ENCODE measurements around the gene RAG2. TPM values are rescaled to one million over a fixed set of nuclear protein-coding genes. Genes with fewer than 3 reads are reported as not detected.
A peak's percentile ranks its signal among the peaks of the same experiment; 100 is the strongest.
"Not testable (repeated sequence)": the region's sequence is repeated elsewhere in the genome, so short reads cannot be mapped to it uniquely, and the experiment has no call there.

RAG2 gene
- total RNA-seq, 1 experiment from 2014 or later: not detected

- DNase-seq (ENCODE audit: low read depth): no peak
Observed at GRCh38 chr11:36600180-36600579, 2.1 kb upstream of the RAG2 start.

GRCh38 chr11:36596880-36597279, 1.2 kb downstream of the RAG2 start:
- DNase-seq (ENCODE audit: low read depth): no peak

- DNase-seq (ENCODE audit: low read depth): peak; percentile 95
Observed at GRCh38 chr11:36594316-36594989, 3.6 kb downstream of the RAG2 start, which contains the start of gene IFTAP. IFTAP (plus strand) TSS chr11:36594502; CDS start chr11:36610104, 15,602 bp downstream.

GRCh38 chr11:36591433-36591832, 6.6 kb downstream of the RAG2 start:
- DNase-seq (ENCODE audit: low read depth): no peak

DNA sequence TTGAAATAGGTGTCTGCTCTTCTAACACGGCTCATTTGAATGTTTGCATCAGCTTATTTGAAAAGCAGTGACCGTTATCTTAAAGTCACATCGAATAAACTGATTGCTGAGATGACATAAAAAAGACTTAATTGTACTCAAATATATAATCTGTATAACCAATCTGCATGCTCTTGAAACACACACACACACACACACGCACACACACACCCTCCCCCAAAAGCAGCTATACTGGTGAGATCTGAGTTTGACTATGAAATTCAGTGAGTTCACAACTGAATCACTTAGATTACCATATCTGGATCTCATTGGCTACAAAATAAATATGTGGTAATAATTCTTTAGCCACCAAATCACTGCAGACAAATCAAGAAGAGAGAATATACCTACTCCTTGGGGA, 7.5 kb downstream of the RAG2 start:
- DNase-seq (ENCODE audit: low read depth): no peak

DNA sequence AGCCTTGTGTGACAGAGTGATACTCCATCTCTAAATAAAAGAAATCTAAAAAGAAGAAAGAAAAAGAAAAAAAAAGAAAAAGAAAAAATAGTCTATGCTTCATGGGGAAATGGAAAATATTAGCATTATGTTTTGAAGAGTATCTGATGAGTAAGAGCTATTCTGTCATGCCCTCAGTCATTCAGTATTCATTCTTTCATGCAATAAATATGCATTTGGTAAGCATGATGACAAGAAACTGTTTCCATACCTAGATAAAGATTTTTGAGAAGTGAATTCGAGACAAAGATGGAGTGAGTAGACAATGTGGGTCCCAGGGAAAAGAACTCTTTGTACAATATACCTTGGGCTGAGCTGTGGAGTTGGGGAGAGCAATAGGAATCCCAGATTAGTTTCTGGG, 9.9 kb downstream of the RAG2 start:
- DNase-seq (ENCODE audit: low read depth): no peak

GRCh38 chr11:36586543-36586942, 11.5 kb downstream of the RAG2 start:
- DNase-seq (ENCODE audit: low read depth): no peak

GRCh38 chr11:36583667-36584066, 14.4 kb downstream of the RAG2 start:
- no peak for DNase-seq (ENCODE audit: low read depth)

- no peak for DNase-seq (ENCODE audit: low read depth)
Observed at GRCh38 chr11:36581536-36581935, 16.5 kb downstream of the RAG2 start.

DNA sequence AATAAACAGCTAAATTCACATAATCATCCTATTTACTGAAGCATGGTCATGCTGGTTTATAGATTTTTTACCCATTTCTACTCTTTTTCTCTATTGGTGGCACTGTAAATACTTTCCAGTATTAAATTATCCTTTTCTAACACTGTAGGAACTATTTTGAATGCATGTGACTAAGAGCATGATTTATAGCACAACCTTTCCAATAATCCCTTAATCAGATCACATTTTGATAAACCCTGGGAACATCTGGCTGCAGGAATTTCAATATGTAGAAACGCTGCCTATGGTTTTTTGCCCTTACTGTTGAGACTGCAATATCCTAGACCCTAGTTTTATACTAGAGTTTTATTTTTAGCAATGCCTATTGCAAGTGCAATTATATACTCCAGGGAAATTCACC, 19.6 kb downstream of the RAG2 start:
- no peak for DNase-seq (ENCODE audit: low read depth)

DNA sequence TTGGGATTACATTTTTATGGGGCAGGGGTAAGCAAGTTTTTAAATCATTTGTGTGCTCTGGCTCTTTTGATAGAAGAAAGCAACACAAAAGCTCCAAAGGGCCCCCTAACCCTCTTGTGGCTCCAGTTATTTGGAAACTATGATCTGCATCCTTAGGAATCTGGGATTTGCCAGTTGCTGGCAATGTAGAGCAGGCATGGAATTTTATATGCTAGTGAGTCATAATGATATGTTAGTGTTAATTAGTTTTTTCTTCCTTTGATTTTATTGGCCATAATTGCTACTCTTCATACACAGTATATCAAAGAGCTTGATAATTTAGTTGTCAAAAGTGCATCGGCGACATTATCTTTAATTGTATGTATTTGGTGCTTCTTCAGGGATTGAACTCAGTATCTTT, 20.2 kb downstream of the RAG2 start:
- peak; percentile 62 for DNase-seq (ENCODE audit: low read depth)

DNA sequence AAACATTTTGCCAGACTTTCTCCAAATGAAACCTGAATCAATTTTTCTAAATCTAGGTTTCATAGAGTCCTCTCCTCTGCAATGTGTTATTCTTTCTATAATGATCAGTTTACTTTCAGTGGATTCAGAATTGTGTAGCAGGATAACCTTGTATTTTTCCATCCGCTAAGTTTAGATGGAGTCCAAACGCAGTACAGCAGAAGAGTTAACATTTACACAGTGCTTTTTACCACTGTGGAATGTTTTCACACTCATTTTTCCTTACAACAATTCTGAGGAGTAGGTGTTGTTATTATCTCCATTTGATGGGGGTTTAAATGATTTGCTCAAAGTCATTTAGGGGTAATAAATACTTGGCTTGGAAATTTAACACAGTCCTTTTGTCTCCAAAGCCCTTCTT, 20.7 kb downstream of the RAG2 start:
- no peak for DNase-seq (ENCODE audit: low read depth)

DNA sequence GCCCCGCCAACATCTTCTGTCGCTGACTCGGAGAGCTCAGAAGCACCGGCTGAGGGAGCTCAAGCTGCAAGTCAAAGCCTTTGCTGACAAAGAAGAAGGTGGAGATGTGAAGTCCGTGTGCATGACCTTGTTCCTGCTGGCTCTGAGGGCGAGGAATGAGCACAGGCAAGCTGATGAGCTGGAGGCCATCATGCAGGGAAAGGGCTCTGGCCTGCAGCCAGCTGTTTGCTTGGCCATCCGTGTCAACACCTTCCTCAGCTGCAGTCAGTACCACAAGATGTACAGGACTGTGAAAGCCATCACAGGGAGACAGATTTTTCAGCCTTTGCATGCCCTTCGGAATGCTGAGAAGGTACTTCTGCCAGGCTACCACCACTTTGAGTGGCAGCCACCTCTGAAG, 23.6 kb downstream of the RAG2 start:
- DNase-seq (ENCODE audit: low read depth): no peak

- no peak for DNase-seq (ENCODE audit: low read depth)
Observed at GRCh38 chr11:36569095-36569494, 28.9 kb downstream of the RAG2 start.

DNA sequence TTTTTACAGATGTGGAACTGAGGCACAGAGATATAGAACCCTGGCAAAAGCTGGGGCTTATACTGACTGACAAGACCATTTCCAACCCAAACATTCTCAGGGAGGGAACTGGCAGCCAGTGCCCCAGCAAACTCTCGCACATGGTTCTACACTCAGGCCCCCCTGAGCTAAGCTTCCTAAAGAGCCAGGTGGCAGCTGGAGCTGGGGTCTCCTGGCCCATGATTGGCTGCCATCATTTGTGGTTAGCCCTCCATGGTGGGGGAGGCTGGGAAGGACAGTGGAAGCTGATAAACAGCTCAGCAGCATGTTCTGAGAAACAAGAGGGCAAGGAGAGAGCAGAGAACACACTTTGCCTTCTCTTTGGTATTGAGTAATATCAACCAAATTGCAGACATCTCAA, 30.3 kb downstream of the RAG2 start, which contains the start of gene RAG1:
Gene RAG1 (plus strand): TSS at position 314 of the 400 bp plus-strand sequence. CDS start 5,298 bp downstream, outside the sequence.
- DNase-seq (ENCODE audit: low read depth): no peak

GRCh38 chr11:36566407-36567053, 31.5 kb downstream of the RAG2 start:
- peak; percentile 16 for DNase-seq (ENCODE audit: low read depth)

GRCh38 chr11:36565031-36565610, 32.9 kb downstream of the RAG2 start:
- no peak for DNase-seq (ENCODE audit: low read depth)

GRCh38 chr11:36564376-36565030, 33.5 kb downstream of the RAG2 start:
- peak; percentile 69 for DNase-seq (ENCODE audit: low read depth)

- no peak for DNase-seq (ENCODE audit: low read depth)
Observed at GRCh38 chr11:36558571-36559413, 39.2 kb downstream of the RAG2 start.

GRCh38 chr11:36557991-36558390, 40.0 kb downstream of the RAG2 start:
- no peak for DNase-seq (ENCODE audit: low read depth)

- DNase-seq (ENCODE audit: low read depth): not testable (repeated sequence)
Observed at GRCh38 chr11:36557390-36557789, 40.6 kb downstream of the RAG2 start.
